ENCODE measurements around the gene SCAF8.

DNA sequence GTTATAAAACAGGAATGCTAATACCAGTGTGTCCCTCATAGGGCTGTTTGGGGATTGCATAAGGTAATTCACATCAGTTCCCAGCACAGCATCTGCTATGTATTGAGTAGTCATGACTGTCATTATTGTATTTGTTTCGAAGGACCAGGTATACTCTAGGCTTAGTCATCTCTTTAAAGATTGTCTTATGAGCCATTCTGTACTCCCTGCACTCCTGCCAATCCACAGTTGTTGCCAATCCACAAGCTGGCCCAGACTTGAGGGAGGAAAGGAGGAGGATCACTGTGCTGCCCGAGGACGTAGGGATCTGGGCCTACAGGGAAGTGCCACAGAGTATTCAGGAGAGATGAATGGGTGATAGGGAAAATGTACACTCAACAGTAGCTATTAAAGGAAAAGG is 148.9 kb downstream of the SCAF8 start:
- TF ChIP-seq, protein P1, sequence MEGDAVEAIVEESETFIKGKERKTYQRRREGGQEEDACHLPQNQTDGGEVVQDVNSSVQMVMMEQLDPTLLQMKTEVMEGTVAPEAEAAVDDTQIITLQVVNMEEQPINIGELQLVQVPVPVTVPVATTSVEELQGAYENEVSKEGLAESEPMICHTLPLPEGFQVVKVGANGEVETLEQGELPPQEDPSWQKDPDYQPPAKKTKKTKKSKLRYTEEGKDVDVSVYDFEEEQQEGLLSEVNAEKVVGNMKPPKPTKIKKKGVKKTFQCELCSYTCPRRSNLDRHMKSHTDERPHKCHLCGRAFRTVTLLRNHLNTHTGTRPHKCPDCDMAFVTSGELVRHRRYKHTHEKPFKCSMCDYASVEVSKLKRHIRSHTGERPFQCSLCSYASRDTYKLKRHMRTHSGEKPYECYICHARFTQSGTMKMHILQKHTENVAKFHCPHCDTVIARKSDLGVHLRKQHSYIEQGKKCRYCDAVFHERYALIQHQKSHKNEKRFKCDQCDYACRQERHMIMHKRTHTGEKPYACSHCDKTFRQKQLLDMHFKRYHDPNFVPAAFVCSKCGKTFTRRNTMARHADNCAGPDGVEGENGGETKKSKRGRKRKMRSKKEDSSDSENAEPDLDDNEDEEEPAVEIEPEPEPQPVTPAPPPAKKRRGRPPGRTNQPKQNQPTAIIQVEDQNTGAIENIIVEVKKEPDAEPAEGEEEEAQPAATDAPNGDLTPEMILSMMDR (IDR thresholded peaks at IDR 0.05; ENCODE audit: poor library complexity), result no peak
- no peak for TF ChIP-seq EZH2 (IDR thresholded peaks at IDR 0.05; ENCODE audit: borderline replicate concordance)

Measured in hepatocyte (in vitro differentiated cells).